ENCODE results near the gene AARS2. TPM values are rescaled to one million over a fixed set of nuclear protein-coding genes. Genes with fewer than 3 reads are reported as not detected.
A peak's percentile ranks its signal among the peaks of the same experiment; 100 is the strongest.

The AARS2 gene
- total RNA-seq, 1 donor from 2014 or later: 12.0 TPM

- peaks cover 35% of the 10 kb centered on the region for H3K4me1 ChIP-seq
- peak overlapping the region; percentile 87 for H3K4me3 ChIP-seq
- peak overlapping the region; percentile 85 for H3K27ac ChIP-seq
- DNase-seq: peak; percentile 38
- peaks cover 15% of the 10 kb centered on the region for H3K27me3 ChIP-seq (ENCODE audit: low read depth)
- H3K36me3 ChIP-seq: no peaks in the 10 kb centered on the region
- intact Hi-C loops (cut with DNase I): no loop called here
- no peak for ATAC-seq
- no peaks in the 10 kb centered on the region for H3K9me3 ChIP-seq
- TF ChIP-seq CTCF (IDR thresholded peaks at IDR 0.05): no peak
These were observed 47.4 kb downstream of the AARS2 start for GRCh38 chr6:44265722-44266233.

- Histone ChIP-seq H3K36me3 (peaks cover 3% of the 10 kb centered on the region), H3K9me3 (no peaks in the 10 kb centered on the region), H3K4me1 (peaks cover 35% of the 10 kb centered on the region), H3K27me3 (ENCODE audit: low read depth) (peaks cover 11% of the 10 kb centered on the region), H3K27ac (peak within 1 kb of the TSS; percentile 85), H3K4me3 (peak within 1 kb of the TSS; percentile 87)
- peak; percentile 93 for ATAC-seq
- DNase-seq: peak; percentile 96
- peak; percentile 16 for TF ChIP-seq CTCF (IDR thresholded peaks at IDR 0.05)
- intact Hi-C loops (cut with DNase I): no loop called here
These were observed 48.0 kb downstream of the AARS2 start, which contains the start of gene NFKBIE for GRCh38 chr6:44265007-44265721. NFKBIE (minus strand) TSS chr6:44265551; CDS start chr6:44265346, 205 bp downstream.

DNA sequence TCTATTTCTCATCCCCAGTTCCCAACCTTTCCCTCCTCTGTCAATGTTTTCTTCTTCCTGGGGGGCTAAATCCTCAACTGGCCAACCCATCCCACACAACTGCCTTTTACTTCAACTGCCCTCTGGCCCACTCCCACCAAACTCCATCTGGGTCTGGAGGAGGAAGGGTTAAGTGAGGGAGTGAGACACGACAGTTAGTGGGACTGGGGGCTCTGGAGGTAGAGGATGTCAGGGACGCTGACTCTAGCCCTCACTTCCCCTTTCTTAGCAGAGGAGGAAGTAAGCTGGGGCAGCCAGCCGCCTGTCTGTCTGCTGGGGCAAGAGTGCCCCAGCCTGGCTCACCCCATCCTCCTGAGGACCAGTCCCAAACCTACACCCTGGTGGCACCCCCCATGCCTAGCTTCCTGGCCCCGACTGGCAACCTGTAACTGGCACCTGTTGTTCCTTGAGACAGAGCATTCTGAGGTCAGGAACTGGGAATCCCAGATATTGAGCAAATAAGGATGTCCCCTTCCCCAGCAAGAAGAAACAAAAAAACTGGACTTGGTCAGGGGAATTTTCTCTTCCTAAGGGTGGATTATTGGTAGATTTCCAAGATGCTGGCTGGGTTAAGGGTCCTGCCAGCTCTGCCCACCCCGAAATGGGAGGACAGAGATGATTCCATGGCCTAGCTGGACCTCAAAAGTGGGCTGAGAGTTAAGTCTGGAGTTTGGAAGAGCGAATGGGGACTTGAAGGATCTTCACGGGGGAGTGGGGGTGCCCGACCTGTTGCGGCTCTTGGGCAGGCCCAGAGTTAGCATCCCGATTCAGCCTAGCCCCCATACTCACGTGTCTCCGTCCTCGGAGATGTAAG is 48.8 kb downstream of the AARS2 start:
- Histone ChIP-seq H3K4me1 (peaks cover 35% of the 10 kb centered on the region), H3K36me3 (peaks cover 10% of the 10 kb centered on the region), H3K4me3 (peak overlapping the region; percentile 87), H3K27ac (peak overlapping the region; percentile 85), H3K9me3 (no peaks in the 10 kb centered on the region), H3K27me3 (ENCODE audit: low read depth) (peaks cover 7% of the 10 kb centered on the region)
- peak; percentile 81 for DNase-seq
- ATAC-seq: peak; percentile 50 to 53
- intact Hi-C loops (cut with DNase I): no loop called here
- no peak for TF ChIP-seq CTCF (IDR thresholded peaks at IDR 0.05)

- H3K36me3 ChIP-seq: peaks cover 19% of the 10 kb centered on the region
These were observed 49.6 kb downstream of the AARS2 start for GRCh38 chr6:44263354-44264100.

More at GRCh38 chr6:44263354-44264100, 49.6 kb downstream of the AARS2 start:
- Histone ChIP-seq H3K27ac (peak overlapping the region; percentile 37), H3K27me3 (ENCODE audit: low read depth) (peaks cover 2% of the 10 kb centered on the region), H3K4me1 (peaks cover 35% of the 10 kb centered on the region), H3K9me3 (no peaks in the 10 kb centered on the region), H3K4me3 (peak overlapping the region; percentile 87)
- intact Hi-C loops (cut with DNase I): no loop called here
- DNase-seq (no peak), ATAC-seq (peak; percentile 15 to 45)
- no peak for TF ChIP-seq CTCF (IDR thresholded peaks at IDR 0.05)

Measured in lower lobe of right lung (tissue), 2 donors.